GM10266 (cell line): ENCODE data around the gene AAGAB.
A peak's percentile ranks its signal among the peaks of the same experiment; 100 is the strongest.
"Not testable (repeated sequence)": the region's sequence is repeated elsewhere in the genome, so short reads cannot be mapped to it uniquely, and the experiment has no call there.

Experiments
- DNase-seq: peaks from one replicate; pipeline ENCODE4 v3.0.0; 2012; ENCODE audit errors: extremely low spot score
- CTCF ChIP-seq: IDR thresholded peaks from 2 replicates; pipeline ENCODE4 v1.5.1; 2012; ENCODE audit warnings: mild to moderate bottlenecking, low read depth; ENCODE audit not compliant: control insufficient read depth, insufficient read depth; ENCODE audit errors: missing control alignments

Gene AAGAB

GRCh38 chr15:67248011-67248505 is 6.4 kb downstream of the AAGAB start:
- DNase-seq = no peak
- TF ChIP-seq CTCF = no peak

- not testable (repeated sequence) for DNase-seq
Observed at GRCh38 chr15:67246606-67247005, 7.9 kb downstream of the AAGAB start.

GRCh38 chr15:67244971-67245478 is 9.4 kb downstream of the AAGAB start:
- DNase-seq = no peak
- TF ChIP-seq CTCF = no peak

- no peak for TF ChIP-seq CTCF
- DNase-seq = no peak
Observed at GRCh38 chr15:67242708-67243111, 11.8 kb downstream of the AAGAB start.

- DNase-seq = peak; percentile 43
- no peak for TF ChIP-seq CTCF
Observed at GRCh38 chr15:67241132-67241855, 13.2 kb downstream of the AAGAB start.

GRCh38 chr15:67240235-67241131 is 14.0 kb downstream of the AAGAB start:
- no peak for DNase-seq
- TF ChIP-seq CTCF = peak; percentile 46

- DNase-seq = no peak
- no peak for TF ChIP-seq CTCF
Observed at GRCh38 chr15:67232591-67232990, 21.9 kb downstream of the AAGAB start.
